ENCODE measurements around the gene TRIM52.
A peak's percentile ranks its signal among the peaks of the same experiment; 100 is the strongest.

Gene TRIM52

GRCh38 chr5:181241393-181241975 is 19.5 kb downstream of the TRIM52 start (continued):
- TF ChIP-seq PRDM10 (tag by site-specific recombination; IDR thresholded peaks at IDR 0.05) = peak; percentile 98
- no peak for TF ChIP-seq ZNF670 (tag by site-specific recombination; IDR thresholded peaks at IDR 0.05; ENCODE audit: low read depth)
- no peak for TF ChIP-seq ZNF514 (tag by site-specific recombination; IDR thresholded peaks at IDR 0.05)
- no peak for TF ChIP-seq ZNF76 (tag by site-specific recombination; IDR thresholded peaks at IDR 0.05; ENCODE audit: borderline replicate concordance, low read depth)
- TF ChIP-seq ZBTB44 (tag by site-specific recombination; IDR thresholded peaks at IDR 0.05) = no peak
- TF ChIP-seq ZNF48 (tag by site-specific recombination; IDR thresholded peaks at IDR 0.05) = no peak
- TF ChIP-seq ZNF223 (tag by site-specific recombination; IDR thresholded peaks at IDR 0.05) = no peak
- TF ChIP-seq WT1 (tag by site-specific recombination; IDR thresholded peaks at IDR 0.05) = no peak
- no peak for TF ChIP-seq ZNF555 (tag by site-specific recombination; conservative IDR thresholded peaks at IDR 0.05)
- no peak for TF ChIP-seq ZNF768 (tag by site-specific recombination; IDR thresholded peaks at IDR 0.05)
- no peak for TF ChIP-seq HIC1 (tag by site-specific recombination; IDR thresholded peaks at IDR 0.05)
- no peak for TF ChIP-seq ZNF292 (tag by site-specific recombination; IDR thresholded peaks at IDR 0.05; ENCODE audit: borderline replicate concordance, low read depth)
- TF ChIP-seq ZFP37 (tag by site-specific recombination; IDR thresholded peaks at IDR 0.05) = no peak
- TF ChIP-seq ZNF449 (tag by site-specific recombination; IDR thresholded peaks at IDR 0.05) = no peak
- TF ChIP-seq MYNN (tag by site-specific recombination; IDR thresholded peaks at IDR 0.05; ENCODE audit: borderline replicate concordance) = no peak
- peak; percentile 63 for TF ChIP-seq ZNF629 (tag by site-specific recombination; IDR thresholded peaks at IDR 0.05)
- TF ChIP-seq ZBTB17 (tag by site-specific recombination; IDR thresholded peaks at IDR 0.05) = peak; percentile 70
- TF ChIP-seq PBX3 (CRISPR knock-in tag; IDR thresholded peaks at IDR 0.05) = no peak
- no peak for TF ChIP-seq HOXA7 (CRISPR knock-in tag; IDR thresholded peaks at IDR 0.05; ENCODE audit: borderline replicate concordance)
